SK-N-MC (cell line): ENCODE results near the gene TNKS2.
"Not testable (repeated sequence)": the region's sequence is repeated elsewhere in the genome, so short reads cannot be mapped to it uniquely, and the experiment has no call there.

ENCODE experiments used
- DNase-seq: peaks from one replicate; pipeline ENCODE4 v3.0.0-alpha.2; 2011; ENCODE audit warnings: low read depth, low spot score
- H3K27ac ChIP-seq: fragments of 200-600 bp; sonication (generic); 2 replicates; pipeline ENCODE4 v1.5.1; 2016; ENCODE audit warnings: mixed run types
- H3K36me3 ChIP-seq: fragments of 200-600 bp; sonication (generic); 2 replicates; pipeline ENCODE4 v1.6.1; 2017; ENCODE audit warnings: antibody characterized with exemption, low read length, mixed read lengths; ENCODE audit not compliant: insufficient read depth
- H3K4me3 ChIP-seq: fragments of 200-600 bp; sonication (generic); 2 replicates; pipeline ENCODE4 v1.5.1; 2016
- H3K9ac ChIP-seq: fragments of 200-600 bp; sonication (generic); 2 replicates; pipeline ENCODE4 v1.8.0; 2017; ENCODE audit warnings: mixed run types, mixed read lengths; ENCODE audit not compliant: insufficient read length
- H3K9me3 ChIP-seq: fragments of 200-600 bp; sonication (generic); 2 replicates; pipeline ENCODE4 v1.6.1; 2017; ENCODE audit warnings: low read depth, mild to moderate bottlenecking, antibody characterized with exemption, low read length, moderate library complexity, mixed read lengths
- EZH2 ChIP-seq: fragments of 200-600 bp; sonication (generic); IDR thresholded peaks from one replicate; pipeline ENCODE4 v1.6.1; 2017; ENCODE audit warnings: antibody characterized with exemption
- FOXP2 ChIP-seq: optimal IDR thresholded peaks from 2 replicates; pipeline ENCODE3; 2011; ENCODE audit warnings: mild to moderate bottlenecking, moderate library complexity; ENCODE audit not compliant: insufficient read depth; ENCODE audit errors: extremely low read length, control extremely low read depth
- POLR2AphosphoS5 ChIP-seq: IDR thresholded peaks from 2 replicates; pipeline ENCODE4 v1.6.1; 2012; ENCODE audit warnings: mild to moderate bottlenecking, low read depth, low read length, borderline replicate concordance

TNKS2 gene

DNA sequence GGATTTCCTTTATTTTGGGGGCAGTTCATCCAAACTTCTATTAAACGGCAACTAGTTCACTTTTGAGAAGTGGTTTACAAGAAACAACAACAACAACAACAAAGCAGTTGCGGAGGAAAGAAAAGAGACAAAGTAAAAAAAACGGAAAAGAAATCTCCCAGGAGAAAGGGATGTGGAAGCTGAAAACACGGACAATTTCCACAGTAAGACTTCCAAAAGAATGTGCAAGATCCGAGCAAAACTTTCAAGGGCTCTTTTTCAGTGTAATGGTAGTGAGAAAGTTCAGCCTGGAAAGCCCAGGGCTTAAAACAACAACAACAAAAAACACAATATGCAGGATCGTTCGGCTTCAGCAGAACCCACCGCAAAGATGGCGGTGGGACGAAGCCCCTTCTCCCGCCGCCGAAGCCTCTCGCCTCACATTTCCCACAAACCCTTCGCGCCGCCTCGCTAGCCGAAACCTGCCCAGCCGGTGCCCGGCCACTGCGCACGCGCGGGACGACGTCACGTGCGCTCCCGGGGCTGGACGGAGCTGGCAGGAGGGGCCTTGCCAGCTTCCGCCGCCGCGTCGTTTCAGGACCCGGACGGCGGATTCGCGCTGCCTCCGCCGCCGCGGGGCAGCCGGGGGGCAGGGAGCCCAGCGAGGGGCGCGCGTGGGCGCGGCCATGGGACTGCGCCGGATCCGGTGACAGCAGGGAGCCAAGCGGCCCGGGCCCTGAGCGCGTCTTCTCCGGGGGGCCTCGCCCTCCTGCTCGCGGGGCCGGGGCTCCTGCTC is at the start of gene TNKS2:
TNKS2 (plus strand) TSS at position 553 of the 775 bp plus-strand sequence. CDS start 265 bp downstream, outside the sequence.
- H3K27ac ChIP-seq: peak within 1 kb of the TSS; percentile 90
- no peaks in the 10 kb centered on the region for H3K9me3 ChIP-seq
- peaks cover 4% of the 10 kb centered on the region; the same call in 1 of the 2 replicates for H3K36me3 ChIP-seq
- H3K4me3 ChIP-seq: peak within 1 kb of the TSS; percentile 88
- peak; percentile 16 for DNase-seq
- TF ChIP-seq EZH2: no peak
- peak; percentile 80 for TF ChIP-seq POLR2AphosphoS5
- no peak for TF ChIP-seq FOXP2
- H3K9ac ChIP-seq: peak within 1 kb of the TSS; percentile 97

DNA sequence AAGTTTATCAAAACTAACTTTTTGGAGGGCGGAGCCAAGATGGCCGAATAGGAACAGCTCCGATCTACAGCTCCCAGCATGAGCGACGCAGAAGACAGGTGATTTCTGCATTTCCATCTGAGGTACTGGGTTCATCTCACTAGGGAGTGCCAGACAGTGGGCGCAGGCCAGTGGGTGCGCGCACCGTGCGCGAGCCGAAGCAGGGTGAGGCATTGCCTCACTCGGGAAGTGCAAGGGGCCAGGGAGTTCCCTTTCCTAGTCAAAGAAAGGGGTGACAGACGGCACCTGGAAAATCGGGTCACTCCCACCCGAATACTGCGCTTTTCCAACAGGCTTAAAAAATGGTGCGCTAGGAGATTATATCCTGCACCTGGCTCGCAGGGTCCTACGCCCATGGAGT is 48.6 kb upstream of the TNKS2 start:
- not testable (repeated sequence) for H3K36me3 ChIP-seq, H3K27ac ChIP-seq, DNase-seq, H3K9ac ChIP-seq, H3K4me3 ChIP-seq, H3K9me3 ChIP-seq

DNA sequence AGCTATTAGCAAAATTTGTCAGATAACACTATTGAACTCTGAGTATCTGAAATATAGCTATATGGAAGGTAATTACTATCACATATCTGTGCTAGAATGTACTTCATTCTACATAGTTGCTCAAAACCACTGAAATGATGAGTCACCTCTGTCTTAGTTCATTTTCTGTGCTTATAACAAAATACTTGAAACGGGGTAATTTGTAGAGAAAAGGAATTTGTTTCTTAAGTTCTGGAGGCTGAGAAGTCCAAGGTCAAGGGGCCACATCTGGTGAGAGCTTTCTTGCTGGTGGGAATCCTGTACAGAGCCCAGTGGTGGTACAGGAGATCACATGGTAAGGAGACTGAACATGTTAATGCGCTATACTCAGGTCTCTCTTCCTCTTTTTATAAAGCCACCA is 41.9 kb upstream of the TNKS2 start:
- Histone ChIP-seq H3K36me3 (no peaks in the 10 kb centered on the region), H3K9ac (no peak overlapping the region), H3K27ac (no peak overlapping the region), H3K4me3 (no peak overlapping the region), H3K9me3 (no peaks in the 10 kb centered on the region)
- TF ChIP-seq FOXP2 (no peak), EZH2 (no peak), POLR2AphosphoS5 (no peak)
- DNase-seq: no peak

DNA sequence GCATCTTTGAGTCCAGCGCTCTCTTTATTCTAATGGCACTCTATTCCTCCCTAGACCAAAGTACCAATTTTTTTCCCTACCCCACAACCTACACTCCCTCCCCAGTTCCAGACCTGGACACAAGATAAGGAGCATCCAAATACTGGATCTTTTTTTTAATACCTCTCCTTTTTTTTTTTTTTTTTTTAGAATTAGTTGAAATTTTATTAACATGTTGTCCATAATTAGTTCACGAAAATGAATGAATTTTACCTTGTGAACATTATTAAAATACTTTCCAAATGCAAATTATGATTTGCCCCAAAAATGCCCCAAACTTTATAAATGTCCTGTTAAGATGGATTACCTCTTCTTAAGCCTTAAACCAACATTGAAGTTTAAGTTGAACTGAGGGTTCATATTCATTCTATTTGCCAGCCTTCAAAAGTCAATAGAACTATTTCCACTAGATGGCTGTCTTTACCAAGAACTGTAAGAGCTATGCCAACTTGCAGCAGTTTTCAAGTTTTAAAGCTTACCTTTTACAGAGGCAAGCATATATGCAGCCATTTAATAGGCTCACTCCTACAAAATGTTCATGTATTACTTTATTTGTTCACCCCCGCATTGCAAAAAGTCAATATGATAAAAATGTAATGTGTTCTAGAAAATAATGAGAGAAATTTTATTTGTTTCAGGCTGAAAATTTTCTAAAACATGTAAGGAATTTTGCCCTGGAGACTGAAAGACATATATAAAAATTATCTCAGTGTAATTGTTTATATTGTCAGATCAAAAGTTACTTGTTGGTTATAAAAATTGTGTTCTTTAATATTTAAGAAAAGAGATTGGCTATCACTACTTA is 39.7 kb upstream of the TNKS2 start:
- TF ChIP-seq EZH2 (no peak), POLR2AphosphoS5 (no peak), FOXP2 (no peak)
- Histone ChIP-seq H3K4me3 (no peak overlapping the region), H3K9me3 (no peaks in the 10 kb centered on the region), H3K27ac (no peak overlapping the region), H3K36me3 (no peaks in the 10 kb centered on the region), H3K9ac (no peak overlapping the region)
- DNase-seq: peak; percentile 16

- Histone ChIP-seq H3K9me3 (no peaks in the 10 kb centered on the region), H3K27ac (no peak overlapping the region), H3K9ac (no peak overlapping the region), H3K36me3 (no peaks in the 10 kb centered on the region), H3K4me3 (no peak overlapping the region)
- TF ChIP-seq EZH2 (no peak), FOXP2 (no peak), POLR2AphosphoS5 (no peak)
- no peak for DNase-seq
Measured at GRCh38 chr10:91759581-91759986, 38.6 kb upstream of the TNKS2 start.

DNA sequence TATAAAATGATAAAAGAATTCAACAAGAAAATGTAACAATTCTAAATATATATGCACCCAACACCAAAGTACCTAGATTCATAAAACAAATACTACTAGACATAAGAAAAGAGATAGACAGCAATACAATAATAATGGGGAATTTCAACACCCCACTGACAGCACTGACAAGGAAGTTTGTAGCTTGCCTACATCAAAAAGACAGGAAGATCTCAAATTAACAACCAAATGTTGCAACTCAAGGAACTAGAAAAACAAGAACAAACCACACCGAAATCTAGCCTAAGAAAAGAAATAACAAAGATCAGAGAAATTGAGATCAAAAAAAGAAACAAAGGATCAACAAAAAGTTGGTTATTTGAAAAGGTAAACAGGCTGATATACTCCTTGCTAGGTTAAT is 36.5 kb upstream of the TNKS2 start:
- DNase-seq: no peak
- no peak overlapping the region for H3K27ac ChIP-seq
- TF ChIP-seq EZH2 (no peak), FOXP2 (no peak)

DNA sequence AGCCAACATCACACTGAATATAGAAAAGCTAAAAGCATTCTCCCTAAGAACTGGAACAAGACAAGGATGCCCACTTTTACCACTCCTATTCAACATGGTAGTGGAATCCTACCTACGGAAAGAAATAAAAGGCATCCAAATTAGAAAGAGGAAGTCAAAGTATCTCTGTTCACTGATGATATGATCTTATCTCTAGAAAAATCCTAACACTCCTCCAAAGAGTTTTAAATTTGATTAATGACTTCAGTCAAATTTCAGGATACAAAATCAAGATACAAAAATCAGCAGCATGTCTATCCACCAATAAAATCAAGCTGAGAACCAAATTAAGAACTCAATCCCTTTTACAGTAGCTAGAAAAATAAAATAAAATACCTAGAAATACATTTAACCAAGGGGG is 35.3 kb upstream of the TNKS2 start:
- no peak for DNase-seq
- no peaks in the 10 kb centered on the region for H3K9me3 ChIP-seq
- H3K9ac ChIP-seq: no peak overlapping the region
- no peaks in the 10 kb centered on the region for H3K36me3 ChIP-seq
- TF ChIP-seq POLR2AphosphoS5 (no peak), EZH2 (no peak), FOXP2 (no peak)
- no peak overlapping the region for H3K27ac ChIP-seq
- no peak overlapping the region for H3K4me3 ChIP-seq

More for the DNA sequence above, 36.5 kb upstream of the TNKS2 start:
- H3K4me3 ChIP-seq: no peak overlapping the region
- H3K9ac ChIP-seq: no peak overlapping the region
- no peaks in the 10 kb centered on the region for H3K9me3 ChIP-seq
- H3K36me3 ChIP-seq: no peaks in the 10 kb centered on the region

GRCh38 chr10:91766676-91767075 is 31.6 kb upstream of the TNKS2 start:
- TF ChIP-seq EZH2: no peak
- TF ChIP-seq FOXP2: no peak
- TF ChIP-seq POLR2AphosphoS5: no peak
- no peak for DNase-seq
- H3K9ac ChIP-seq: no peak overlapping the region
- H3K4me3 ChIP-seq: no peak overlapping the region
- H3K9me3 ChIP-seq: no peaks in the 10 kb centered on the region
- H3K36me3 ChIP-seq: no peaks in the 10 kb centered on the region
- no peak overlapping the region for H3K27ac ChIP-seq

DNA sequence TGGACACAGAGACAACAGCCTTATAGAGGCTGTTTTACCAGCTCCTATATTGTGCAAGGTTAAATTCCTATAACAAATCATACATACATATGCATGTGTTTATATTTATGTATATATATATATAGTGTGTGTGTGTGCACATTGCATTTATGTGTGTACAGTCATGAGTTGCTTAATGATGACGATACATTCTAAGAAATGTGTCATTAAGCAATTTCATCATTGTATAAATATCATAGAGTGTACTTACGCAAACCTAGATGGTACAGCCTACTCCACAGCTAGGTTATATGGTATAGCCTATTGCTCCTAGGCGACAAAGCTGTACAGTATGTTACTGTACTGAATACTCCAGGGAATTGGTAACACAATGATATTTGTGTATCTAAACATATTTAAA is 30.1 kb upstream of the TNKS2 start:
- TF ChIP-seq FOXP2 (no peak), POLR2AphosphoS5 (no peak), EZH2 (no peak)
- no peak for DNase-seq
- no peaks in the 10 kb centered on the region for H3K36me3 ChIP-seq
- H3K9me3 ChIP-seq: no peaks in the 10 kb centered on the region
- no peak overlapping the region for H3K4me3 ChIP-seq
- H3K27ac ChIP-seq: no peak overlapping the region
- H3K9ac ChIP-seq: no peak overlapping the region
